Activated CD8-positive, alpha-beta T cell treated with anti-CD3 and anti-CD28 coated beads for 36 hours (primary cell): ENCODE data around the gene MRPL39. TPM values are rescaled to one million over a fixed set of nuclear protein-coding genes. Genes with fewer than 3 reads are reported as not detected.

Experiments
- ATAC-seq: fragments of 200-7000 bp; cut with Tn5 transposase; one replicate; pipeline ENCODE4 v1.10.0; 2021; ENCODE audit warnings: mild to moderate bottlenecking, moderate library complexity
- CTCF ChIA-PET: fragments of 350-600 bp; sonication (Branson Sonifier 250); formaldehyde crosslinking; loops from one replicate; lab custom pipeline; 2021; ENCODE audit warnings: antibody characterized with exemption; lab: Charles Lee
- POLR2A ChIA-PET: fragments of 350-600 bp; sonication (Branson Sonifier 250); formaldehyde crosslinking; loops from one replicate; lab custom pipeline; 2021; ENCODE audit warnings: antibody characterized with exemption; lab: Charles Lee
- DNase-seq: peaks from one replicate; pipeline ENCODE4 v3.0.0-alpha.2; 2020
- H3K27ac Mint-ChIP-seq: one replicate; pipeline ENCODE4 v1.8.0; 2021; ENCODE audit warnings: mild to moderate bottlenecking, mixed read lengths
- H3K27me3 Mint-ChIP-seq: one replicate; pipeline ENCODE4 v1.8.0; 2021; ENCODE audit warnings: mixed read lengths
- H3K36me3 Mint-ChIP-seq: one replicate; pipeline ENCODE4 v1.8.0; 2021; ENCODE audit warnings: low read depth, mixed read lengths
- H3K4me1 Mint-ChIP-seq: one replicate; pipeline ENCODE4 v1.8.0; 2021; ENCODE audit warnings: low read depth, mixed read lengths
- H3K4me3 Mint-ChIP-seq: one replicate; pipeline ENCODE4 v1.8.0; 2021; ENCODE audit warnings: mild to moderate bottlenecking, moderate library complexity, mixed read lengths
- H3K9me3 Mint-ChIP-seq: one replicate; pipeline ENCODE4 v1.8.0; 2021; ENCODE audit warnings: mixed read lengths
- CTCF ChIP-seq: fragments of 200-600 bp; IDR thresholded peaks from one replicate; pipeline ENCODE4 v1.8.0; 2022; ENCODE audit warnings: antibody characterized with exemption, mild to moderate bottlenecking
- intact Hi-C: fragments of 100-400 bp; cut with micrococcal nuclease; formaldehyde crosslinking; loops from one replicate; pipeline ENCODE4 v1.10.0; 2022
- total RNA-seq, 2 experiments: library from RNA; stranded (reverse); gene quantifications; one replicate each; pipeline ENCODE4 v1.2.3, GENCODE V29; 2021

The MRPL39 gene
- total RNA-seq, 2 experiments from 2014 or later: 67.1 to 71.0 TPM

GRCh38 chr21:25643486-25643885 lies 36.2 kb upstream of the MRPL39 start:
- Mint-ChIP-seq H3K9me3 (no peaks in the 10 kb centered on the region), H3K36me3 (no peaks in the 10 kb centered on the region), H3K27ac (no peak overlapping the region), H3K4me3 (no peak overlapping the region), H3K4me1 (peaks cover 8% of the 10 kb centered on the region), H3K27me3 (peaks cover 19% of the 10 kb centered on the region)
- ATAC-seq (no peak), DNase-seq (no peak)
- no peak for TF ChIP-seq CTCF
- ChIA-PET POLR2A (no interaction called here), CTCF (interaction anchor here (1.2 to 2.3 kb wide), 2 partner anchors 35 to 65 kb away, joined by 4 to 8 read pairs; no protein-coding TSS in a partner anchor)
- intact Hi-C loops: no loop called here

GRCh38 chr21:25640943-25641292 lies 33.6 kb upstream of the MRPL39 start:
- no peaks in the 10 kb centered on the region for H3K36me3 Mint-ChIP-seq
- H3K4me1 Mint-ChIP-seq: peaks cover 16% of the 10 kb centered on the region
- H3K27ac Mint-ChIP-seq: no peak overlapping the region
- ChIA-PET POLR2A (interaction anchor here (1.0 kb wide), 1 partner anchor 60 kb away, joined by 4 read pairs; no protein-coding TSS in a partner anchor), CTCF (no interaction called here)
- DNase-seq (no peak), ATAC-seq (no peak)
- intact Hi-C loops: no loop called here
- H3K4me3 Mint-ChIP-seq: peak overlapping the region; percentile 71
- H3K9me3 Mint-ChIP-seq: no peaks in the 10 kb centered on the region
- no peak for TF ChIP-seq CTCF
- peaks cover 34% of the 10 kb centered on the region for H3K27me3 Mint-ChIP-seq

DNA sequence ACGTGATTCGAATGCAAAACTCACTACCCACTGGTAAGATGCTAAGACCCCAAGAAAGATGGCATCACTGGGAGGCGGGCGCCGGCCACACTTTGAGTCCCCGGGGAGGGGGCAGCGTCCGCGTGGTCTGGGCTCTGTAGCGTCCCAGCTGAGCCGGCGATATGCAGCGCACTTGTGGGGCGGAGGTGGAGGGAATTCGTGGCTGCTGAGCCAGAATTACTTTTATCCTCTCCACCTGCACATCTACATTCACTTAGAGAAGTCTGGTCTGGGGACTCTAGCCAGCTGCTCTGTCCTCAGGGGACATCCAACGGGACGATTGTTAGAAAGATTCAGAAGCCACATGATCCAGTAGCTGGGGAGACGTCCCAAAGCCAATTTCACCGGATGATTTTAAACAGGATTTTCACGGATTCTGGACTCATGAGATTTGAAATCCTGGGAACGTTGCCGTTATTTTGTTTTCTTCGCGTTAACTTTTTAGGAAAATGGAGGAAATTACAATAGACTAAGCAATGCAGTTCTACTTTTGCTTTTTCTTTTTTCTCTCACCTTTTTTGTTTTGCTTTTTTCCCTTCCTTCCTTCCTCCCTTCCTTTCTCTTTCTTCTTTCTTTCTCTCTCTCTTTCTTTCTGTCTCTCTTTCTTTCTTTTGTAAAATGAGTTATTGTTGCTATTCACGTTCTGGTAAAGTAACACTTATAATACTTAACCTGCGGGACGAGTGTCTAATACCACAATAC lies 33.1 kb upstream of the MRPL39 start:
- CTCF ChIA-PET: interaction anchor here (1.9 kb wide), 1 partner anchor 13 kb away, joined by 3 read pairs; no protein-coding TSS in a partner anchor
- DNase-seq: peak; percentile 24

DNA sequence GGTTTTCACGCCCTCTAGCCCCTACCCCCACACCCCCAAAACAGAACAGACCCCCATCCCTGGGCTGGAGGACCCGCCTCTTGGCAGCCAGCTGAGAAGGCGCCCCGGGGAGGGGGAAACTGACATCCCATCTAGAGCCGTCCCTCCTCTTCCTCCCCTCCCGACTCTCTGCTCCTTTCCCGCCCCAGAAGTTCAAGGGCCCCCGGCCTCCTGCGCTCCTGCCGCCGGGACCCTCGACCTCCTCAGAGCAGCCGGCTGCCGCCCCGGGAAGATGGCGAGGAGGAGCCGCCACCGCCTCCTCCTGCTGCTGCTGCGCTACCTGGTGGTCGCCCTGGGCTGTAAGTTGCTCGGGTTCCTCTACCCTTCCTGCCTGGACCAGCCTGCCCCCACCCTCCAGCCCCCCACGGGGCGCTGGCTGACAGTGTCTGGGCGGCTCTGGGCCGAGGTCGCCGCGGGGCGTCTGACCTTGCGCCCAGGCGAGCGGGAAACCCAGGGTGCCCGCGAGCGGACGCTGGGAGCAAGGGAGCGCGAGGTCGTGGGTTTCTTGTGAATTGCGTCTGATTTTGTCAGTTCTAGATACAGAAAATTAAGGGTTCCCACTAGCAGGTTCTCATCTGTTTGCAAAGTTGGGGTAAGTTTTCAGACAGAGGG lies 32.4 kb upstream of the MRPL39 start:
- peak; percentile 87 for ATAC-seq
- Mint-ChIP-seq H3K36me3 (no peaks in the 10 kb centered on the region), H3K27me3 (peaks cover 41% of the 10 kb centered on the region), H3K4me3 (peak overlapping the region; percentile 71), H3K9me3 (no peaks in the 10 kb centered on the region), H3K27ac (no peak overlapping the region), H3K4me1 (peaks cover 16% of the 10 kb centered on the region)
- POLR2A ChIA-PET: interaction anchor here (0.6 to 1.3 kb wide), 3 partner anchors 31 to 125 kb away, joined by 3 to 6 read pairs (median 4); no protein-coding TSS in a partner anchor
- CTCF ChIA-PET: interaction anchor here (0.8 to 3.2 kb wide), 3 partner anchors 12 to 33 kb away, joined by 3 to 36 read pairs (median 4); no protein-coding TSS in a partner anchor
- peak; percentile 53 for TF ChIP-seq CTCF
- intact Hi-C loops: no loop called here
- DNase-seq: peak; percentile 64

More for the DNA sequence above, 33.1 kb upstream of the MRPL39 start:
- Mint-ChIP-seq H3K9me3 (no peaks in the 10 kb centered on the region), H3K27ac (no peak overlapping the region), H3K27me3 (peaks cover 36% of the 10 kb centered on the region), H3K4me3 (peak overlapping the region; percentile 71), H3K4me1 (peaks cover 16% of the 10 kb centered on the region), H3K36me3 (no peaks in the 10 kb centered on the region)
- intact Hi-C loops: no loop called here
- ATAC-seq: peak; percentile 15
- POLR2A ChIA-PET: interaction anchor here (0.6 to 1.0 kb wide), 2 partner anchors 60 to 125 kb away, joined by 3 to 4 read pairs; no protein-coding TSS in a partner anchor
- TF ChIP-seq CTCF: no peak
